K562 (cell line): ENCODE results near the gene HELZ. TPM values are rescaled to one million over a fixed set of nuclear protein-coding genes. Genes with fewer than 3 reads are reported as not detected.

Experiments
- ATAC-seq: fragments of 200-7000 bp; cut with Tn5 transposase; 3 replicates; pipeline ENCODE4 v1.9.1; 2020; ENCODE audit warnings: moderate library complexity
- BruUV-seq: library from RNA; stranded (reverse); fragments of 400-500 nt; replicated peaks from 2 replicates; lab custom pipeline; 2021; lab: Mats Ljungman, UMichigan
- CTCF ChIA-PET: fragments of 300-600 bp; formaldehyde crosslinking; extraction: SDS; loops from one replicate; lab custom pipeline; 2021; ENCODE audit warnings: low intra/inter-chr PET ratio; lab: Yijun Ruan, JAX
- POLR2A ChIA-PET: fragments of 300-600, 350-650 bp; sonication (Branson Sonifier 250); formaldehyde crosslinking; extraction: SDS; loops from one replicate; lab custom pipeline; 2021; ENCODE audit warnings: antibody characterized with exemption, inconsistent platforms; lab: Yijun Ruan, JAX
- DNase-seq, 4 experiments: peaks; one replicate each; pipeline versions ENCODE4 v3.0.0 to v3.0.0-alpha.2; 2011 to 2018; ENCODE audit warnings: low spot score in 3 of 4, mixed read lengths in 3 of 4; ENCODE audit errors: extremely low read depth in 1 of 4
- FAIRE-seq: peaks from 2 replicates; lab custom pipeline; 2011; peaks lifted over from hg19 to GRCh38; lab: Jason Lieb, UNC
- H2AFZ ChIP-seq: 2 replicates; pipeline ENCODE4 v1.6.0; 2011; ENCODE audit warnings: low read depth, low read length, control low read depth, inconsistent platforms
- H3K27ac ChIP-seq: fragments of 200-600 bp; 3 replicates; pipeline ENCODE4 v1.8.0; 2011; ENCODE audit warnings: low read depth, mild to moderate bottlenecking, control low read depth, inconsistent platforms, low read length, moderate library complexity, mixed read lengths; ENCODE audit errors: extremely low read depth
- H3K27me3 ChIP-seq, 2 experiments: fragments of 300-600 bp in 1 of 2; 2 replicates in 1 of 2; 3 replicates in 1 of 2; pipeline versions ENCODE4 v1.6.0 to v1.8.0; 2011; ENCODE audit warnings: inconsistent platforms in 2 of 2, low read length in 2 of 2, mild to moderate bottlenecking in 1 of 2, mixed read lengths in 1 of 2, moderate library complexity in 1 of 2; ENCODE audit not compliant: control insufficient read depth in 2 of 2, insufficient read depth in 2 of 2
- H3K36me3 ChIP-seq: fragments of 300-600 bp; 3 replicates; pipeline ENCODE4 v1.8.0; 2011; ENCODE audit warnings: mild to moderate bottlenecking, low read length, inconsistent platforms; ENCODE audit not compliant: control insufficient read depth, insufficient read depth
- H3K4me1 ChIP-seq, 2 experiments: fragments of 200-600 bp in 1 of 2; replicated peaks in 1 of 2; 2 replicates in 1 of 2; 3 replicates in 1 of 2; pipeline versions ENCODE4 v1.5.1 to v1.8.0; 2011; ENCODE audit warnings: inconsistent platforms in 2 of 2, low read length in 2 of 2, mild to moderate bottlenecking in 1 of 2, mixed read lengths in 1 of 2, moderate library complexity in 1 of 2; ENCODE audit not compliant: control insufficient read depth in 2 of 2, insufficient read depth in 2 of 2
- H3K4me2 ChIP-seq: 2 replicates; pipeline ENCODE4 v1.6.1; 2011; ENCODE audit warnings: low read length, control low read depth, inconsistent platforms, mixed read lengths; ENCODE audit not compliant: insufficient read depth
- H3K4me3 ChIP-seq: fragments of 200-600 bp; sonication (generic), shearing (Covaris generic); 2 replicates; pipeline ENCODE4 v1.5.1; 2016; ENCODE audit warnings: control low read depth, inconsistent platforms
- H3K79me2 ChIP-seq: fragments of 200-600 bp; 3 replicates; pipeline ENCODE4 v1.8.0; 2011; ENCODE audit warnings: low read length, inconsistent platforms; ENCODE audit not compliant: control insufficient read depth, insufficient read depth
- H3K9ac ChIP-seq, 2 experiments: 2 replicates each; pipeline versions ENCODE4 v1.6.0 to v1.6.1; 2011; ENCODE audit warnings: low read depth in 2 of 2, low read length in 2 of 2, control low read depth in 1 of 2, inconsistent platforms in 1 of 2, mild to moderate bottlenecking in 1 of 2, mixed read lengths in 1 of 2; ENCODE audit not compliant: insufficient read depth in 1 of 2
- H3K9me1 ChIP-seq: one replicate; pipeline ENCODE4 v1.6.0; 2011; ENCODE audit warnings: inconsistent platforms, mild to moderate bottlenecking, low read length, moderate library complexity; ENCODE audit not compliant: control insufficient read depth, insufficient read depth
- H3K9me3 ChIP-seq: replicated peaks from 2 replicates; pipeline ENCODE4 v1.5.1; 2011; ENCODE audit warnings: low read depth, low read length, inconsistent platforms; ENCODE audit not compliant: control insufficient read depth, insufficient read depth
- H4K20me1 ChIP-seq: replicated peaks from 2 replicates; pipeline ENCODE4 v1.6.1; 2011; ENCODE audit warnings: low read length, inconsistent platforms, mixed read lengths; ENCODE audit not compliant: control insufficient read depth, insufficient read depth
- BCL6 ChIP-seq: fragments of 250-450 bp; sonication (Bioruptor Pico); IDR thresholded peaks from 2 replicates; pipeline ENCODE4 v1.4.0; 2020
- ELF2 ChIP-seq: fragments of 250-450 bp; sonication (Bioruptor Pico); IDR thresholded peaks from 2 replicates; pipeline ENCODE4 v1.5.0; 2021; ENCODE audit warnings: mild to moderate bottlenecking
- KAT2B ChIP-seq: IDR thresholded peaks from one replicate; pipeline ENCODE4 v1.6.1; 2012; ENCODE audit warnings: low read depth, mild to moderate bottlenecking, control low read depth, inconsistent platforms, low read length, moderate library complexity
- NBN ChIP-seq: fragments of 450-650 bp; IDR thresholded peaks from 2 replicates; pipeline ENCODE4 v1.6.1; 2016; ENCODE audit warnings: low read depth, mild to moderate bottlenecking
- SMAD3 ChIP-seq: fragments of 450-650 bp; formaldehyde crosslinking; conservative IDR thresholded peaks from 2 replicates; pipeline ENCODE4 v1.4.0; 2020; ENCODE audit warnings: mild to moderate bottlenecking
- SMAD4 ChIP-seq: fragments of 250-450 bp; sonication (Bioruptor Pico); conservative IDR thresholded peaks from 2 replicates; pipeline ENCODE4 v1.8.0; 2021; ENCODE audit warnings: inconsistent platforms, mild to moderate bottlenecking, moderate library complexity
- SRSF7 ChIP-seq: fragments of 200-400 bp; formaldehyde crosslinking; optimal IDR thresholded peaks from 2 replicates; pipeline ENCODE3; 2017; ENCODE audit warnings: mild to moderate bottlenecking, low read depth, low read length
- TAF9B ChIP-seq: fragments of 450-650 bp; IDR thresholded peaks from 2 replicates; pipeline ENCODE4 v1.6.1; 2018; ENCODE audit warnings: mild to moderate bottlenecking; ENCODE audit not compliant: partially characterized antibody
- TCF7 ChIP-seq: sonication (generic); IDR thresholded peaks from 2 replicates; pipeline ENCODE4 v1.6.1; 2016; ENCODE audit warnings: antibody characterized with exemption, borderline replicate concordance
- TGIF2 ChIP-seq: sonication (generic); formaldehyde crosslinking; IDR thresholded peaks from 2 replicates; pipeline ENCODE4 v1.8.1; 2022; ENCODE audit warnings: mild to moderate bottlenecking, missing genetic modification reagents, moderate library complexity
- ZNF347 ChIP-seq: fragments of 450-650 bp; formaldehyde crosslinking; IDR thresholded peaks from 2 replicates; pipeline ENCODE4 v1.4.0; 2020; ENCODE audit warnings: low read depth, mild to moderate bottlenecking, moderate library complexity
- WGBS: fragments of 100-300 bp; shearing (Covaris generic); methylation state at CpG from one replicate; pipeline ENCODE4 v1.1.6; 2016; ENCODE audit warnings: low coverage, mixed read lengths; ENCODE audit not compliant: insufficient coverage; ENCODE audit errors: missing lambda C conversion rate; 5-methylcytosine and 5-hydroxymethylcytosine counted together
- in situ Hi-C: fragments of 300-500 bp; cut with MboI; formaldehyde crosslinking; loops from 4 replicates; pipeline ENCODE4 v1.15.0; 2018; ENCODE audit warnings: inconsistent platforms, mixed read lengths
- intact Hi-C: fragments of 100-400 bp; cut with micrococcal nuclease; formaldehyde crosslinking; loops from 2 replicates; pipeline ENCODE4 v1.14.2; 2022
- polyA plus RNA-seq, 8 experiments: library from polyadenylated mRNA; depleted of rRNA in 4 of 8; stranded (reverse) in 5 of 8; unstranded in 3 of 8; fragments of >200 nt; fragmentation: Nextera tagmentation in 2 of 8; fragmentation: Illumina TruSeq in 1 of 8; extraction: Ambion mirVana in 2 of 8; extraction: Trizol in 1 of 8; gene quantifications; 2 replicates each; pipeline versions ENCODE4 v1.2.1 to v1.2.3, GENCODE V29; 2011 to 2014; ENCODE audit warnings: inconsistent platforms in 1 of 8, missing spikeins in 1 of 8
- total RNA-seq, 7 experiments: library from RNA; depleted of rRNA in 6 of 7; stranded (reverse); fragments of >200 nt in 6 of 7; fragmentation: Illumina TruSeq in 2 of 7; extraction: Trizol in 2 of 7; gene quantifications; 2 replicates each; pipeline versions ENCODE4 v1.2.1 to v1.2.3, GENCODE V29; 2011 to 2021; ENCODE audit warnings: low replicate concordance in 1 of 7
- TF ChIP-seq, protein P1 (sequence below): sonication (generic); formaldehyde crosslinking; IDR thresholded peaks from 2 replicates; pipeline ENCODE4 v1.8.0; 2023; ENCODE audit warnings: missing genetic modification reagents, mild to moderate bottlenecking, borderline replicate concordance
- TF ChIP-seq, protein P2 (sequence below): fragments of 250-450 bp; sonication (Bioruptor Pico); IDR thresholded peaks from 2 replicates; pipeline ENCODE4 v1.5.0; 2021
- TF ChIP-seq, protein P3 (sequence below): fragments of 250-450 bp; sonication (Bioruptor Pico); IDR thresholded peaks from 2 replicates; pipeline ENCODE4 v1.4.0; 2020; ENCODE audit warnings: borderline replicate concordance

Gene HELZ
- total and polyA plus RNA-seq, 9 of the 15 experiments (the other 6 are each of a cell fraction or from before 2014, with no cell fraction given): 5.2 to 39.8 (median 17.3) TPM

GRCh38 chr17:67161573-67161972, 83.4 kb downstream of the HELZ start (continued):
- TF ChIP-seq, protein P1, sequence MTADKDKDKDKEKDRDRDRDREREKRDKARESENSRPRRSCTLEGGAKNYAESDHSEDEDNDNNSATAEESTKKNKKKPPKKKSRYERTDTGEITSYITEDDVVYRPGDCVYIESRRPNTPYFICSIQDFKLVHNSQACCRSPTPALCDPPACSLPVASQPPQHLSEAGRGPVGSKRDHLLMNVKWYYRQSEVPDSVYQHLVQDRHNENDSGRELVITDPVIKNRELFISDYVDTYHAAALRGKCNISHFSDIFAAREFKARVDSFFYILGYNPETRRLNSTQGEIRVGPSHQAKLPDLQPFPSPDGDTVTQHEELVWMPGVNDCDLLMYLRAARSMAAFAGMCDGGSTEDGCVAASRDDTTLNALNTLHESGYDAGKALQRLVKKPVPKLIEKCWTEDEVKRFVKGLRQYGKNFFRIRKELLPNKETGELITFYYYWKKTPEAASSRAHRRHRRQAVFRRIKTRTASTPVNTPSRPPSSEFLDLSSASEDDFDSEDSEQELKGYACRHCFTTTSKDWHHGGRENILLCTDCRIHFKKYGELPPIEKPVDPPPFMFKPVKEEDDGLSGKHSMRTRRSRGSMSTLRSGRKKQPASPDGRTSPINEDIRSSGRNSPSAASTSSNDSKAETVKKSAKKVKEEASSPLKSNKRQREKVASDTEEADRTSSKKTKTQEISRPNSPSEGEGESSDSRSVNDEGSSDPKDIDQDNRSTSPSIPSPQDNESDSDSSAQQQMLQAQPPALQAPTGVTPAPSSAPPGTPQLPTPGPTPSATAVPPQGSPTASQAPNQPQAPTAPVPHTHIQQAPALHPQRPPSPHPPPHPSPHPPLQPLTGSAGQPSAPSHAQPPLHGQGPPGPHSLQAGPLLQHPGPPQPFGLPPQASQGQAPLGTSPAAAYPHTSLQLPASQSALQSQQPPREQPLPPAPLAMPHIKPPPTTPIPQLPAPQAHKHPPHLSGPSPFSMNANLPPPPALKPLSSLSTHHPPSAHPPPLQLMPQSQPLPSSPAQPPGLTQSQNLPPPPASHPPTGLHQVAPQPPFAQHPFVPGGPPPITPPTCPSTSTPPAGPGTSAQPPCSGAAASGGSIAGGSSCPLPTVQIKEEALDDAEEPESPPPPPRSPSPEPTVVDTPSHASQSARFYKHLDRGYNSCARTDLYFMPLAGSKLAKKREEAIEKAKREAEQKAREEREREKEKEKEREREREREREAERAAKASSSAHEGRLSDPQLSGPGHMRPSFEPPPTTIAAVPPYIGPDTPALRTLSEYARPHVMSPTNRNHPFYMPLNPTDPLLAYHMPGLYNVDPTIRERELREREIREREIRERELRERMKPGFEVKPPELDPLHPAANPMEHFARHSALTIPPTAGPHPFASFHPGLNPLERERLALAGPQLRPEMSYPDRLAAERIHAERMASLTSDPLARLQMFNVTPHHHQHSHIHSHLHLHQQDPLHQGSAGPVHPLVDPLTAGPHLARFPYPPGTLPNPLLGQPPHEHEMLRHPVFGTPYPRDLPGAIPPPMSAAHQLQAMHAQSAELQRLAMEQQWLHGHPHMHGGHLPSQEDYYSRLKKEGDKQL (CRISPR knock-in tag): no peak
- TF ChIP-seq NBN: no peak
- no peak for TF ChIP-seq ZNF347 (CRISPR knock-in tag)
- no peak for TF ChIP-seq BCL6

- H3K9me3 ChIP-seq: no peaks in the 10 kb centered on the region; the same call in 1 of the 2 replicates
- CTCF ChIA-PET: no interaction called here
- BruUV-seq: no TSS peak
- in situ Hi-C loops: no loop called here
- H3K79me2 ChIP-seq: no peaks in the 10 kb centered on the region; the same call in 2 of the 3 replicates
- no peak overlapping the region for H3K9ac ChIP-seq
- no peak overlapping the region for H3K4me3 ChIP-seq
- WGBS: 87% methylated on average over 8 of the region's 8 CpGs
- ATAC-seq (no peak), DNase-seq (no peak), FAIRE-seq (no peak)
- no peaks in the 10 kb centered on the region for H3K9me1 ChIP-seq
- H3K27ac ChIP-seq: no peak overlapping the region
- no peak overlapping the region for H2AFZ ChIP-seq
- POLR2A ChIA-PET: interaction anchor here (1.1 kb wide), 1 partner anchor 10 kb away, joined by 3 read pairs; no protein-coding TSS in a partner anchor
- intact Hi-C loops: no loop called here
- peaks cover 52% of the 10 kb centered on the region for H3K36me3 ChIP-seq
- H4K20me1 ChIP-seq: no peaks in the 10 kb centered on the region
- H3K4me1 ChIP-seq: peaks cover 0 to 15% of the 10 kb centered on the region in 2 experiments; a peak in 3 of 5 replicates
- H3K4me2 ChIP-seq: no peak overlapping the region
- H3K27me3 ChIP-seq: no peaks in the 10 kb centered on the region
- TF ChIP-seq SMAD3 (CRISPR knock-in tag): no peak
- TF ChIP-seq KAT2B: no peak
- TF ChIP-seq TCF7: no peak
- no peak for TF ChIP-seq SRSF7
- TF ChIP-seq, protein P2, sequence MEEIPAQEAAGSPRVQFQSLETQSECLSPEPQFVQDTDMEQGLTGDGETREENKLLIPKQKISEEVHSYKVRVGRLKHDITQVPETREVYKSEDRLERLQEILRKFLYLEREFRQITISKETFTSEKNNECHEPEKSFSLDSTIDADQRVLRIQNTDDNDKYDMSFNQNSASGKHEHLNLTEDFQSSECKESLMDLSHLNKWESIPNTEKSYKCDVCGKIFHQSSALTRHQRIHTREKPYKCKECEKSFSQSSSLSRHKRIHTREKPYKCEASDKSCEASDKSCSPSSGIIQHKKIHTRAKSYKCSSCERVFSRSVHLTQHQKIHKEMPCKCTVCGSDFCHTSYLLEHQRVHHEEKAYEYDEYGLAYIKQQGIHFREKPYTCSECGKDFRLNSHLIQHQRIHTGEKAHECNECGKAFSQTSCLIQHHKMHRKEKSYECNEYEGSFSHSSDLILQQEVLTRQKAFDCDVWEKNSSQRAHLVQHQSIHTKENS: no peak
- TF ChIP-seq TGIF2 (CRISPR knock-in tag): no peak
- TF ChIP-seq ELF2: no peak
- no peak for TF ChIP-seq TAF9B
- TF ChIP-seq BCL6: no peak
- TF ChIP-seq, protein P3, sequence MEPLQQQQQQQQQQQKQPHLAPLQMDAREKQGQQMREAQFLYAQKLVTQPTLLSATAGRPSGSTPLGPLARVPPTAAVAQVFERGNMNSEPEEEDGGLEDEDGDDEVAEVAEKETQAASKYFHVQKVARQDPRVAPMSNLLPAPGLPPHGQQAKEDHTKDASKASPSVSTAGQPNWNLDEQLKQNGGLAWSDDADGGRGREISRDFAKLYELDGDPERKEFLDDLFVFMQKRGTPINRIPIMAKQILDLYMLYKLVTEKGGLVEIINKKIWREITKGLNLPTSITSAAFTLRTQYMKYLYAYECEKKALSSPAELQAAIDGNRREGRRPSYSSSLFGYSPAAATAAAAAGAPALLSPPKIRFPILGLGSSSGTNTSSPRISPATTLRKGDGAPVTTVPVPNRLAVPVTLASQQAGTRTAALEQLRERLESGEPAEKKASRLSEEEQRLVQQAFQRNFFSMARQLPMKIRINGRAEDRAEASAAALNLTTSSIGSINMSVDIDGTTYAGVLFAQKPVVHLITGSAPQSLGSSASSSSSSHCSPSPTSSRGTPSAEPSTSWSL (CRISPR knock-in tag): no peak
- TF ChIP-seq SMAD4 (CRISPR knock-in tag): no peak
Measured at GRCh38 chr17:67160791-67161190, 84.2 kb downstream of the HELZ start.
